ENCODE data around the gene CREG2. TPM values are rescaled to one million over a fixed set of nuclear protein-coding genes. Genes with fewer than 3 reads are reported as not detected.
"Not testable (repeated sequence)": the region's sequence is repeated elsewhere in the genome, so short reads cannot be mapped to it uniquely, and the experiment has no call there.

The CREG2 gene
- total RNA-seq, 1 donor from 2014 or later, result not detected

DNA sequence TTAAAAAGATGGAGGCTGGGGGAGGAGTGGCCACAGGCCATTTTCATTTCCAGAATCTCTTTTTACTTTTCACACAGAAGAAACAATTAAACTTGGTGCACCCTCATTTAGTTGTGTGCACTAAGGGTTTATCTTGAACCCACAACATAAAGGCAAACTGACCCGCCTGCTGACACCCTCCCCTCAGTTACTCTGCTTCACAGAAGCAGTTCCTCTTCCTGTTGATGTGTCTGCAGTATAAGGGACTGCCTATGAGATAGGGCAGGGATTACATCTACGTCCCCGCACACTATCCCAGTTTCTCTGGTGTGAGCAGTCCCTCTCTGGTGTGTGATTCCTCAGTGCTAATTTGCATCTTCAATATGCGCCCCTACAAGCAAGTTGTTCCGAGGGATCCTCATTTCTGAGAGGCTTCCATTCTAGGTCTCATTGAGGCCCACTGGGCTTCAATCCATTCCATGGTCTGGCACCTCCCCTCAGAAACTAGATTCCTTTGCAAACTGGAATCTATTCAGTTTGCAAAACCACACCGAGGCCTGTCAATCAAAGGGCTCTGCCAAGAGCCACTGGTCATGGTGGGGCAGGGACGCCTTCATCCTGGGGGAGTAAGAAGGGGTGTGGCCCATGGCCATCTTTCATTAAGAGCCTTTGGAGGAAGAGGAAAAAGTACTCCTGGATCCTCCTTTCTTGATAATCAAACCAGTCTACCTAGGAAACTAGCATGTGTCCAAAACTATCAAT is 12.3 kb downstream of the CREG2 start:
- DNase-seq (ENCODE audit: low spot score), result no peak

DNA sequence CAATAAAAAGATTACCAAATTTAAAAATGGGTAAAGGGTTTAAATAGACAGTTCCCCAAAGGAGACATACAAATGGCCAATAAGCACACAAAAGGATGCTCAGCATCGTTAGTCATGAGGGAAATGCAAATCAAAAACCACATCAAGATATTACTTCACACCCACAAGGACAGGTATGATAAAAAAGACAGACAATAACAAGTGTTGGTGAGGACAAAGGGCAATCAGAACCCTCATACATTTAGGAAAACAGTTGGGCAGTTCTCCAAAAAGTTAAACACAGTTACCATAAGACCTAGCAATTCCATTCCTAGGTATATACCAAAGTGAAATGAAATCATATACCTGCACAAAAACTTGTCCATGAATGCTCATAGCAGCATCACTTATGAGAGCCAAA is 14.5 kb downstream of the CREG2 start:
- DNase-seq (ENCODE audit: low spot score), result no peak

GRCh38 chr2:101371636-101372035 is 15.7 kb downstream of the CREG2 start:
- DNase-seq (ENCODE audit: low spot score), result no peak

GRCh38 chr2:101369100-101369499 is 18.2 kb downstream of the CREG2 start:
- no peak for DNase-seq (ENCODE audit: low spot score)

GRCh38 chr2:101368376-101368775 is 18.9 kb downstream of the CREG2 start:
- no peak for DNase-seq (ENCODE audit: low spot score)

DNA sequence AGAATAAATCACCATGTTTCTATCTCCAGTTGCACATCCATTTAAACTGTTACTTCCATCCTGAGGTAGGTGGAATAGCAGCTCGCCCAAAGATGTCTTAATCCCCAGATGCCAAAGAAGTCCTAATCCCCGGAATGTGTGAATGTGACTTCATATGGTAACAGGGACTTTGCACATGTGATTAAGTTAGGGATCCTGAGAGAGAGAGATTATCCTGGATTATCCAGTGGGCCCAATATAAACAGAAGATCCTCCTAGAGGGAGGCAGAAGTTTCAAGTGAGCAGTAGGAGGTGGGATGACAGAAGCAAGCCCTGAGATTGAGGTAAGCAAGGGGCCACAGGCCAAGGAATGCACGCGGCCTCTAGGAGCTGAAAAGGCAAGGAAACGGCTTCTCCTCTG is 19.8 kb downstream of the CREG2 start:
- DNase-seq (ENCODE audit: low spot score), result no peak

GRCh38 chr2:101364878-101365277 is 22.4 kb downstream of the CREG2 start:
- DNase-seq (ENCODE audit: low spot score), result no peak

DNA sequence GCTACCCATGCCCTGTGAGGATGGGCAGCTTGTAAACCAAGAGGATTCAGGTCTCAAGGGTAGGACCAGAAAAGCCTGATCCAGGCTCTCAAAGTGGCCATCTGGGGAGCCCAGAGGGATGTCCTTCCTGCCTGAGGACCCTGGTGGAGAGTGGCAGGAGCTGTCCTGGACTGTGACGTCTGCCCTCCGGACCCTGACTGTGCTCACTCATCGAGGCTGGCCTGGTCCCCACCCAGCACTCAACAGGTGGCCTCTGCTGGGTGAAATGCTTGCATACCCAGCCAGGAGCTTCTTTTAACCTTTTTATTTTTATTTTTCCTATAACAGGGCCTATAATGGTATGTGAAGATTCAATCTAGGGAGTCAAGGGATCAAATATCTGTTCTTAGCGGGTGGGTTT is 24.5 kb downstream of the CREG2 start:
- DNase-seq (ENCODE audit: low spot score), result no peak

DNA sequence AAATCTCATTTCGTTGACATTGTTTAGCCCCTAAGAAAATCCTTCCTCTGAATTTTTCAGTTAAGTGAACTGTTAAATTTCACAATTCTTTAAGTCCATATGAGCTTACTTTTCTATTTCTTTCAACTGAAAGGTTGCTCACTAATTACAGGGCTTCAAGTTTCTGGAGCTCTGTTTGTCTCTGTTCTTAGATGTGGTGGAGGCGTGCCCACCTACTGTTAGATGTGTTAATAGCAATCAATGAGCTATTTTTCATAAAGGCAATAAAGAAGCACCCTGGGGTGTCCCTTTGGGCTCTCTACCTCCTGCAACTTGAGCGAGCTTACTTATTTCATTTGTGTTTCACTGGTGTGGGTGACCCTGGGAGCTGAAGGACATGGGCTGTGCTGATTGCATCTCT is 25.0 kb downstream of the CREG2 start:
- DNase-seq (ENCODE audit: low spot score), result no peak

DNA sequence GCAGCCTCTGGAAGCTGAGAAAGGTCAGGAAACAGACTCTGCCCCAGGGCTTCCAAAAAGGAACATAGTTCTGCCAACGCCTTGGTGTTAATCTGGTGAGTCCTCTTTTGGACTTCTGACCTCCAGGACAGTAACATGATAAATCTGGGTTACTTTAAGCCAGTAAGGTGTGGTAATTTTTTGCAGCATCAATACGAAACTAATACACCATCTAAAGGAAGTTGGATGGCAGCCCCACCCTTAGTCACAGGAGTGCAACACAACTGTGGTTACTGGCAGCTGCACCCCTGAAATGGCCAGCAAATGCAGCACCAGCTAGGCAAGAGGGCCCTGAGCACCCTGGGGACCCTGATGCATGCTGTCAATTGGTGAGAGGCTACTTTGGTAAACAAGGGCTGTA is 25.8 kb downstream of the CREG2 start:
- DNase-seq (ENCODE audit: low spot score), result no peak

DNA sequence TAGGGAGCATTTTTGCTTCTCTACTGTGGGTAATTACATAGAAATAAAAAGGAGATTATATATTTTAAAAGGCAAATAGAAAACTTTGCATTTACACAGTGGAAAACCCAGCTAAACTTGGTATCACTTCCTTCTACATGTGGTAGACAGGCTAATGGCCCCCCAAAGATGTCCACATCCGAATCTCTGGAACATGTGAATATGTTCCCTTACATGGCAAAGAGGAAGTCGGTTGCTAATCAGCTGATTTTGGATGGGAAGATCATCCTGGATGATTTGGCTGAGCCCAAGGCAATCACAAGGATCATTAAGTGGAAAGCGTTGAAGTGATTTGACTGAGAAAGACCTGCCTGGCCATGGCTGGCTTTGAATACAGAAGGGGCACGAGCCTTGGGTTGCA is 26.2 kb downstream of the CREG2 start:
- no peak for DNase-seq (ENCODE audit: low spot score)

- DNase-seq (ENCODE audit: low spot score), result no peak
These were observed 27.1 kb downstream of the CREG2 start for GRCh38 chr2:101360232-101360631.

- no peak for DNase-seq (ENCODE audit: low spot score)
These were observed 27.8 kb downstream of the CREG2 start for GRCh38 chr2:101359410-101359954.

GRCh38 chr2:101357376-101357775 is 29.9 kb downstream of the CREG2 start:
- no peak for DNase-seq (ENCODE audit: low spot score)

DNA sequence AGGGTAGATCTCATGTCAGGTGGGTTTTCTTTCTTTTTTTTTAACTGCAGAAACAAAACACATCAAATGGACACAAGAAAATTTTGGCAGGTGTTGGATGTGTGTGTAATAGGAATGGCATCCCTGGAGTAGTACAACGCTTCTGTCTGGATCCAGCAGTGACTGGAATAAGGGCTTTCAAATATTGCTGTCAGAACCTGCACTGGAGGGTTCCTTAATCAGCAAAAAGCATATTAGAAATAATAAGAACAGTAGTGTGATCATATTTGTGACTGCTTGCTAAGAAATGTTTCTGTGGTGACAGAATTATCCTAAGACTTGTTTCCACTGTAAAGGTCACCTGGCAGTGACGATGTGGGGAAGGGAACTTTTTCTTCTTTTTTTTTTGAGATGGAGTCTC is 30.8 kb downstream of the CREG2 start:
- no peak for DNase-seq (ENCODE audit: low spot score)

- DNase-seq (ENCODE audit: low spot score), result no peak
These were observed 31.2 kb downstream of the CREG2 start for GRCh38 chr2:101356055-101356454.

- DNase-seq (ENCODE audit: low spot score), result no peak
These were observed 31.8 kb downstream of the CREG2 start for GRCh38 chr2:101355401-101356054.

GRCh38 chr2:101354420-101355311 is 32.6 kb downstream of the CREG2 start:
- DNase-seq (ENCODE audit: low spot score), result no peak

- not testable (repeated sequence) for DNase-seq (ENCODE audit: low spot score)
These were observed 34.7 kb downstream of the CREG2 start for GRCh38 chr2:101352631-101353030.

GRCh38 chr2:101351207-101351606 is 36.1 kb downstream of the CREG2 start:
- no peak for DNase-seq (ENCODE audit: low spot score)

- no peak for DNase-seq (ENCODE audit: low spot score)
These were observed 37.2 kb downstream of the CREG2 start for GRCh38 chr2:101349893-101350662.

Measured in mesenteric fat pad (tissue), 1 donor.